SJCRH30 (cell line): ENCODE results near the gene B3GALT2. TPM values are rescaled to one million over a fixed set of nuclear protein-coding genes. Genes with fewer than 3 reads are reported as not detected.
"Not testable (repeated sequence)": the region's sequence is repeated elsewhere in the genome, so short reads cannot be mapped to it uniquely, and the experiment has no call there.

ENCODE experiments used
- DNase-seq, 2 experiments: peaks; one replicate each; pipeline ENCODE4 v3.0.0-alpha.2; 2015 to 2020
- H3K27ac ChIP-seq: fragments of 250-450 bp; sonication (Bioruptor Pico); 2 replicates; pipeline ENCODE4 v1.5.1; 2020; ENCODE audit warnings: mild to moderate bottlenecking, moderate library complexity
- H3K27me3 ChIP-seq: fragments of 250-450 bp; sonication (Bioruptor Pico); 2 replicates; pipeline ENCODE4 v1.5.1; 2020; ENCODE audit warnings: mild to moderate bottlenecking, moderate library complexity
- H3K36me3 ChIP-seq: fragments of 250-450 bp; sonication (Bioruptor Pico); 2 replicates; pipeline ENCODE4 v1.5.1; 2020; ENCODE audit warnings: mild to moderate bottlenecking, moderate library complexity
- H3K4me1 ChIP-seq: fragments of 250-450 bp; sonication (Bioruptor Pico); 2 replicates; pipeline ENCODE4 v1.5.1; 2020; ENCODE audit warnings: mild to moderate bottlenecking, moderate library complexity
- H3K4me3 ChIP-seq: fragments of 250-450 bp; sonication (Bioruptor Pico); 2 replicates; pipeline ENCODE4 v1.5.1; 2020; ENCODE audit warnings: mild to moderate bottlenecking, moderate library complexity
- H3K9me3 ChIP-seq: fragments of 250-450 bp; sonication (Bioruptor Pico); replicated peaks from 2 replicates; pipeline ENCODE4 v1.5.1; 2020; ENCODE audit warnings: mild to moderate bottlenecking, moderate library complexity
- total RNA-seq: library from RNA; depleted of rRNA; stranded (reverse); fragments of >200 nt; shearing (Covaris generic); gene quantifications from 2 replicates; pipeline ENCODE4 v1.2.3, GENCODE V29; 2014; rRNA removed

The B3GALT2 gene, protein sequence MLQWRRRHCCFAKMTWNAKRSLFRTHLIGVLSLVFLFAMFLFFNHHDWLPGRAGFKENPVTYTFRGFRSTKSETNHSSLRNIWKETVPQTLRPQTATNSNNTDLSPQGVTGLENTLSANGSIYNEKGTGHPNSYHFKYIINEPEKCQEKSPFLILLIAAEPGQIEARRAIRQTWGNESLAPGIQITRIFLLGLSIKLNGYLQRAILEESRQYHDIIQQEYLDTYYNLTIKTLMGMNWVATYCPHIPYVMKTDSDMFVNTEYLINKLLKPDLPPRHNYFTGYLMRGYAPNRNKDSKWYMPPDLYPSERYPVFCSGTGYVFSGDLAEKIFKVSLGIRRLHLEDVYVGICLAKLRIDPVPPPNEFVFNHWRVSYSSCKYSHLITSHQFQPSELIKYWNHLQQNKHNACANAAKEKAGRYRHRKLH
- total RNA-seq, result 0.81 and 1.5 TPM in 2 replicates

DNA sequence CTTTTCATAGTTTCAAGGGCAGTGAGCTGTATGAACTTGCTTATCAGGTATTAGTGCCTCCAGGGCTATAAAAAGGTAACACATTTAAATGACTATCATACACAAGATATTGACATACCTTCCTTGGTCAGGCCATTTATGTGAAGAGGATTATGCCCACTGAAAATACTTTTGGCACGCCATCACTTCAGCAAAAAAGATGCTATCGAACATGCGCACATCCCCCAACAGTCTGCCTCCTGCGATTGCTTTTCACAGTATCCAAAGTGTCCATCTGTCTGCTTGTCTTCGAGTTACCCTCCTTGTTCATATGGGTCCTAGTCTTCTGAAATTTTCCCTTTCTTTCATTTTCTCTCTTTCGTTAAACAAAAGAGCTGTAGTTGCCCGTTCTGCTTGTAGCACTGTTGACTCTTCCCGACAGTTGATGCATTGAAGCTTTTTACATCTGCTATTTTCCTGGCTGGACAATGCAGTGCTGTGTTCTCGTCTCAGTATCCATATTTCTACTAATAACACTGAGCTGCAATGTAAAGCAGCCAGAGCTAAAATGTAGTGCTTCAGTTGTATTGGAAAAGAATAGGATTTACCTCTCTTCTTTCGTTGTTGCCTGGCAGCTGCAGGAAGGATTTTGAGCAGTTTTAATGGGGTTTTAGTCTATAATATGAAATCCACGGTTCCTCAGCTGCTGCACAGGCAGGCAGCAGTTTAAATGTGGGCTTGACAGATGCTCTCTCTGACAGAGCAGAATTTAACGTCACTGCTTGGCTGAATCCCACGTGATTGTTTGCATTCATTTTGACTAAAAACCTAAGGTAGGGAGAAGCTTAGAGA is at the start of gene B3GALT2:
B3GALT2 (minus strand) TSS at position 713 of the 831 bp plus-strand sequence. CDS start 5,051 bp downstream, outside the sequence.
- no peaks in the 10 kb centered on the region for H3K36me3 ChIP-seq
- no peaks in the 10 kb centered on the region for H3K27me3 ChIP-seq
- peak within 1 kb of the TSS; percentile 50 for H3K4me3 ChIP-seq
- peak within 1 kb of the TSS; percentile 83 for H3K27ac ChIP-seq
- H3K4me1 ChIP-seq, result peaks cover 3% of the 10 kb centered on the region; the same call in 1 of the 2 replicates
- DNase-seq, result peak; percentile 58 to 78
- no peaks in the 10 kb centered on the region for H3K9me3 ChIP-seq

GRCh38 chr1:193234530-193234929 is 48.1 kb upstream of the B3GALT2 start:
- no peak overlapping the region for H3K27ac ChIP-seq
- no peaks in the 10 kb centered on the region for H3K27me3 ChIP-seq
- no peak overlapping the region for H3K4me3 ChIP-seq
- no peaks in the 10 kb centered on the region for H3K9me3 ChIP-seq
- no peak for DNase-seq
- no peaks in the 10 kb centered on the region for H3K4me1 ChIP-seq
- peaks cover 4% of the 10 kb centered on the region; the same call in 1 of the 2 replicates for H3K36me3 ChIP-seq

DNA sequence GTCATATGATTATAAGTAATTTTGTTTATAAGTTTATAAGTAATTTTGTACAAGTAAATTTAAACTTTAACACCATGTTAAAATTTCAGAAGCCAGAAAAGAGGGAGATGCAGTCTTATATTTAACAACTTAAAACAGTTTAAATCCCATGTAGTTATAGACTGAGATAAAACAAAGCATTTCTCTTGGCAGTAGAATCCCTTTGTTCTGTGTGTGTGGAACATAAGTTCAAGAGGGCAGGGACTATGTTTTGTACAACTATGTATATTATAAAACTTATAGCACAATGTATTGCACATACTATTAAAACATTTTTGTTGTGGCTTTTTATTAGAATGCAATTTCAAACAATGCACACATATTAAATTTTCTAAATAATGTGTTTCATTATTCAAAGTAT is 44.7 kb upstream of the B3GALT2 start:
- not testable (repeated sequence) for H3K36me3 ChIP-seq, H3K27me3 ChIP-seq, H3K4me1 ChIP-seq, DNase-seq, H3K27ac ChIP-seq, H3K9me3 ChIP-seq, H3K4me3 ChIP-seq

DNA sequence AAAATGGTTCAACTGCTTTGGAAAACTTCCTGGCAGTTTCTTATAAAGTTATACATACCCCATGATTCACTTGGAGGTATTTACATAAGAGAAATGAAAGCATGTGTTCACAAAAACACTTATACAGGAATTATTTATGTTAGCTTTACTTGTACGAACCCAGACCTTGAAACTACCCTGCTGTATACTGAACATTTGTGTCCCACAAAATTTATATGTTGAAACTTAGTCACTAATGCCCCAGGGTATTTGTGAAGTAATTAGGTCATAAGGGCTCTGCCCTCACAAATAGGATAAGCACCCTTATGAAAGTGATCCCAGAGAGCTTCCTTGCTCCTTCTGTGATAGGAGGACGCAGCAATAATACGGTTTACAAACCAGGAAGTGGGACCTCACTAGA is 42.7 kb upstream of the B3GALT2 start:
- DNase-seq, result no peak
- Histone ChIP-seq H3K4me1 (no peaks in the 10 kb centered on the region), H3K4me3 (no peak overlapping the region), H3K9me3 (no peaks in the 10 kb centered on the region), H3K27ac (no peak overlapping the region), H3K36me3 (no peaks in the 10 kb centered on the region), H3K27me3 (no peaks in the 10 kb centered on the region)

DNA sequence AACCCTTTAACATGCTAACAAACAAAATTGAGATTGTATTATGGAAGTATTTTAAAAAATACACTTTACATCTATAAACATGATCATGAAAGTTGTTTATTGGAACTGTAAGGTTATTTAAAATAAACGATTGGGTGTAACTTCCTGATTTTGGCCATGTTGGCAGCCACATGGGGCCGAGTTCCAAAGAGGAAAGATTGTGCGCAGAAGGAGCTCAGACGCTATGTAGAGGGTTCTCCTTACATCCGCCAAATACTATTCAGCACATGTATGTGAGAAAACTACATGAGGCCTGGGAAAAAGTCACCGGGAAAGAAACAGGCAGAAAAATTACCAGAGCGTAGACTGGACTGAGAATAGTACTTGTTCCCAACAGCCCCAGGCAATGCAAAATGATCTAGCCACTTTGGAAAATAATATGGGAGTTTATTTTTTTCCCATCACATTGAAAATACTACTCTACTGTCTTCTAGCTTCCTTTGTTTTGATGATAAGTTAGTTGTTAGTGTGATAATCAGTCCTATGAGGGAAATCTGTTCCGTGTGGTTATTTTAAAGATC is 35.7 kb upstream of the B3GALT2 start:
- Histone ChIP-seq H3K4me3 (no peak overlapping the region), H3K9me3 (no peaks in the 10 kb centered on the region), H3K36me3 (no peaks in the 10 kb centered on the region; the same call in 1 of the 2 replicates), H3K27ac (peak overlapping the region; percentile 54), H3K4me1 (peaks cover 8% of the 10 kb centered on the region), H3K27me3 (no peaks in the 10 kb centered on the region)
- DNase-seq, result peak in 1 of 2 experiments; percentile 14

DNA sequence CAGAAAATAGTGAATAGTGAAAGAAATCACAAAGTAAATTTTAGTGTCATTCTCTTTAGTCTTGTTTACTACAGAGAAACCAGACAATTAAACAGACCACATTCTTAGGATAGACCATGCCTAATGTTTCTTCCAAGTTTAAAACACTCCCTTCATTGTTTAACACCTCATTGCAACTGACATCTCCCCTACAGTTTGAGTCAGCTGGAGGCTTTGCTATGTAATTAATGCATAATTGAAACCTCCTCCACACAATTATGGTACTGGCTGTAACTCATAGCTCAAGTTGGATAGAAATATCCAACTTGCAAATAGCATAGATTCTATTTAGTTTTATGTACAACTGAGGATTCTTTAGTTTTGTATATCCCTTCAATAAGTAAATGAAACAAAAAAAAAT is 35.2 kb upstream of the B3GALT2 start:
- Histone ChIP-seq H3K4me1 (peaks cover 8% of the 10 kb centered on the region), H3K4me3 (no peak overlapping the region), H3K36me3 (no peaks in the 10 kb centered on the region; the same call in 1 of the 2 replicates), H3K27me3 (no peaks in the 10 kb centered on the region), H3K9me3 (no peaks in the 10 kb centered on the region), H3K27ac (peak overlapping the region; percentile 54)
- DNase-seq, result peak in 1 of 2 experiments; percentile 55

DNA sequence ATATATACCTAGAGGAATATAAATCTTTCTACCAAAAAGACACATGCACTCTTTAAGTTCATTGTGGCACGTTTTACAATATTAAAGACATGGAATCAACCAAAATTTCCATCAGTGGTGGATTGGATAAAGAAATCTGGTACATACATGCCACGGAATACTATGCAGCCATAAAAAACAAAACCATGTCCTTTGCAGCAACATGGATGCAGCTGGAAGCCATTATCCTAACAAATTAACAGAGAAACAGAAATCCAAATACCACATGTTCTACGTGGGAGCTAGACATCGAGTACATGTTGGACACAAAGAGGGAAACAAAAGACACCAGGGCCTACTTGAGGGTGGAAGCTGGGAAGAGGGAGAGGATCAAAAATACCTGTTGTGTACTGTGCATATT is 33.0 kb upstream of the B3GALT2 start:
- no peaks in the 10 kb centered on the region for H3K27me3 ChIP-seq
- no peaks in the 10 kb centered on the region for H3K9me3 ChIP-seq
- H3K4me3 ChIP-seq, result no peak overlapping the region
- H3K36me3 ChIP-seq, result no peaks in the 10 kb centered on the region; the same call in 1 of the 2 replicates
- DNase-seq, result no peak
- peaks cover 8% of the 10 kb centered on the region for H3K4me1 ChIP-seq
- no peak overlapping the region for H3K27ac ChIP-seq

DNA sequence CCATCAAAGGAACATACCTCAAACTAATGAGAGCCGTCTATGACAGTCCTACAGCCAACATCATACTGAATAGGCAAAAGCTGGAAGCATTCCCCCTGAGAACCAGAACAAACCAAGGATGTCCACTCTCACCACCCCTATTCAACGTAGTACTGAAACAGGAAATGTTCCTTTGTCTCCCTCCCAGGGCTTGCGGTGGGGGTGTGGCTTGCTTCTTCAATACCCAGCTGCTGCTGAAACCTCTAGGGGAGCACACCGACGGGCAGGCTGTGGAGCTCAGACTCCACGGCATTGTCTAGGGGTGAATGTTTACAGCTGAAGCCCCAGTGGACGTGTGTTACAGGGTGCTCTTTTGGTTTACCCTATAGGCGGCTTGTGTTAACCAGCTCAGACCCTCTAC is 30.5 kb upstream of the B3GALT2 start:
- H3K36me3 ChIP-seq, result peaks cover 8% of the 10 kb centered on the region; the same call in 1 of the 2 replicates
- no peaks in the 10 kb centered on the region for H3K27me3 ChIP-seq
- H3K4me1 ChIP-seq, result peaks cover 3% of the 10 kb centered on the region
- H3K4me3 ChIP-seq, result no peak overlapping the region
- no peak for DNase-seq
- H3K27ac ChIP-seq, result no peak overlapping the region
- H3K9me3 ChIP-seq, result no peaks in the 10 kb centered on the region

DNA sequence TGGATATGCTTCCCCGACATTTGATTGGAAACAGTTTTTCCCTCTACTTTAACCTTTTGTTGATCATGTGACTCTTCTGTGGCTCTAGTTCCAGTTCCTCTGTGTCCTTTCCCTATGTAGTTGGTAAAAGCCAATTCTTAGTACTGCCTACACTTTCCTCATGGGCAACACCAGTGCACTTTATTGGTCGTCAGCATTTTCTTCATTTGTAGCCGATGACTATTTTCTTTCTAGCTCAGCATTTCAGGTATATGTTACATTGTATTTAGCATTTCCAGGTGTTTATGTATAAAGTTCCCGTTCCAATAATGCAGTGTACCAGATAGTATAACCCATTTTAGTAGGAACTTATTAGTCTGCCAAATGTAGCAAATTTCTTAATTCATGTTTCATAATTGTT is 27.6 kb upstream of the B3GALT2 start:
- H3K4me3 ChIP-seq, result no peak overlapping the region
- no peaks in the 10 kb centered on the region for H3K4me1 ChIP-seq
- H3K27ac ChIP-seq, result no peak overlapping the region
- no peak for DNase-seq
- no peaks in the 10 kb centered on the region for H3K9me3 ChIP-seq
- peaks cover 8% of the 10 kb centered on the region; the same call in 1 of the 2 replicates for H3K36me3 ChIP-seq
- H3K27me3 ChIP-seq, result no peaks in the 10 kb centered on the region

DNA sequence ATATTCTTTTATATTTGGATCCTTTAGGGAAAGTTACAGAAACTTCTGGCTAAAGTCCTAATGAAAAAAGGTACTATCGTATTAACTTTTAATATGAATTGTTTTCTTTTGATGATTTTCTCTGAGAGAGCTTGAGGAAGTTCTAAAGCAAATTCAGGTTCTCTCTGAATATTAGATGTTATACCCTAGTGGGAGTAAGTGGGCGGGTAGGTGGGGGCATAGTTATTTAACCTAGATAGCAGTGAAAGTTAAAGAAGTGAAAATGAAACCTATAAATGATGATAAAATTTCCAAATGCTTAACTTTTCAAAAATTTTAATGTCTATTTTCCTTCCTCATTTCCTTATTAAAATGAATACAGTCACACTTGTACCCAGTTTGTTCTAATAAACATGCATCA is 26.2 kb upstream of the B3GALT2 start:
- H3K36me3 ChIP-seq, result peaks cover 8% of the 10 kb centered on the region; the same call in 1 of the 2 replicates
- DNase-seq, result no peak
- no peaks in the 10 kb centered on the region for H3K9me3 ChIP-seq
- no peaks in the 10 kb centered on the region for H3K27me3 ChIP-seq
- H3K27ac ChIP-seq, result no peak overlapping the region
- H3K4me3 ChIP-seq, result no peak overlapping the region
- no peaks in the 10 kb centered on the region for H3K4me1 ChIP-seq

- peaks cover 10% of the 10 kb centered on the region; the same call in 1 of the 2 replicates for H3K36me3 ChIP-seq
- no peaks in the 10 kb centered on the region for H3K9me3 ChIP-seq
- H3K27ac ChIP-seq, result no peak overlapping the region
- H3K4me3 ChIP-seq, result no peak overlapping the region
- H3K4me1 ChIP-seq, result no peaks in the 10 kb centered on the region
- H3K27me3 ChIP-seq, result no peaks in the 10 kb centered on the region
- DNase-seq, result no peak
Measured at GRCh38 chr1:193211539-193211938, 25.1 kb upstream of the B3GALT2 start.

GRCh38 chr1:193210996-193211395 is 24.6 kb upstream of the B3GALT2 start:
- no peak for DNase-seq
- no peak overlapping the region for H3K27ac ChIP-seq
- no peaks in the 10 kb centered on the region for H3K9me3 ChIP-seq
- H3K4me3 ChIP-seq, result no peak overlapping the region
- H3K36me3 ChIP-seq, result peaks cover 10% of the 10 kb centered on the region; the same call in 1 of the 2 replicates
- no peaks in the 10 kb centered on the region for H3K27me3 ChIP-seq
- no peaks in the 10 kb centered on the region for H3K4me1 ChIP-seq

DNA sequence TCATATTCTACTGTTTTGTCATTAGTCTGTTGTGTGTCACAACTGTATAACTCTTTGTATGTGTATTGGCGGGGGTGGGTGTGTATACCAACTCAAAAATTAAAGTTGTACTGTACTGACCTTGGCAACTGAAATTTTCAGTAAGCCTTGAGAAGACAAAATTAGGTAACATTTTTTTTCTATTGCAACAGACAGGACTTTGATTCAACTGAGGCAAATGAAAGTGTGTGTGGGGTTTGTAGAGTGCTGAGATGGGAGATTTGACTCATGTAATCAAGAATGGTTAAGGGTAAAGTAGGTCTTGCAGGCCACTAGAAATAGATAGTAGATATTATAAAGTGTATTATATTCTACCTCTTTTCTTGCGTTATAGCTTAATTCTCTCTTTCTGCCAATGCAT is 14.6 kb upstream of the B3GALT2 start:
- Histone ChIP-seq H3K9me3 (no peaks in the 10 kb centered on the region), H3K27ac (no peak overlapping the region), H3K27me3 (no peaks in the 10 kb centered on the region), H3K4me3 (no peak overlapping the region), H3K36me3 (no peaks in the 10 kb centered on the region), H3K4me1 (no peaks in the 10 kb centered on the region)
- no peak for DNase-seq

DNA sequence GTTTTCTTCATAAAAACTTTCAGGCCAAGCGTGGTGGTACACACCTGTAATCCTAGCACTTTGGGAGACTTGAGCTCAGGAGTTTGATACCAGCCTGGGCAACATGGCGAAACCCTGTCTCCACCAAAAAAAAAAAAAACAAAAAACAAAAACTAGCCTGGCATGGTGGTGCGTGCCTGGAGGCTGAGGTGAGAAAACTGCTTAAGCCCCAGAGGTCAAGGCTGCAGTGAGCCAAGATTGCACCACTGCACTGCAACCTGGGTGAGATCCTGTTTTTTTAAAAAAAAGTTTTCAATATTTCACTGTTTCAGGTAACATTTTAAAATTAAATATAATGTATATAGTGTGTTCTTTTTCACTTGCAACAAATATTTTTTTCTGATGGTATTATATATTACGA is 13.5 kb upstream of the B3GALT2 start:
- Histone ChIP-seq H3K4me3 (no peak overlapping the region), H3K27me3 (no peaks in the 10 kb centered on the region), H3K27ac (no peak overlapping the region), H3K9me3 (no peaks in the 10 kb centered on the region), H3K4me1 (no peaks in the 10 kb centered on the region), H3K36me3 (no peaks in the 10 kb centered on the region)
- DNase-seq, result no peak

DNA sequence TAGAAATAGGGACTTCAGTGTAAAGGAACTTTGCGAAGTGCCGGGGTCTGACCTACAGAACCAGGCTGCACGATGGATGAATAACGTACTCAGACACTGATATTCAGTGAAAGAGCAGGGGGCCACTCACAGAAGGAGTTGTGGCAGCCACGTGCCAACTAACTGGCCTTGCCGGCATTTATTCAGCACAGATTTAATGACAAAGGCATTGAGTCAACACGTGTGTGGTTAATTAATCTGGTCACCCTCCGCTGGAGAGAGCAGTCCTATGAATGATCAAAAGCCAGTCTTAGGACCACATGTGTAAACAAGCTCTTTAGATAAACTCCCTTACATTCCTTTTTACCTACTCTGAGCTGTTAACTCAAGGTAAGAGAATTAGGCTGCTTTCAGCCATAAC is 6.2 kb upstream of the B3GALT2 start:
- no peak overlapping the region for H3K4me3 ChIP-seq

More for the DNA sequence above, 6.2 kb upstream of the B3GALT2 start:
- H3K27me3 ChIP-seq, result no peaks in the 10 kb centered on the region
- no peaks in the 10 kb centered on the region for H3K9me3 ChIP-seq
- no peaks in the 10 kb centered on the region for H3K36me3 ChIP-seq
- DNase-seq, result no peak
- H3K27ac ChIP-seq, result no peak overlapping the region
- H3K4me1 ChIP-seq, result no peaks in the 10 kb centered on the region
